ENCODE data around the gene SHISA4. TPM values are rescaled to one million over a fixed set of nuclear protein-coding genes. Genes with fewer than 3 reads are reported as not detected.
A peak's percentile ranks its signal among the peaks of the same experiment; 100 is the strongest.
"Not testable (repeated sequence)": the region's sequence is repeated elsewhere in the genome, so short reads cannot be mapped to it uniquely, and the experiment has no call there.

SHISA4 gene, protein sequence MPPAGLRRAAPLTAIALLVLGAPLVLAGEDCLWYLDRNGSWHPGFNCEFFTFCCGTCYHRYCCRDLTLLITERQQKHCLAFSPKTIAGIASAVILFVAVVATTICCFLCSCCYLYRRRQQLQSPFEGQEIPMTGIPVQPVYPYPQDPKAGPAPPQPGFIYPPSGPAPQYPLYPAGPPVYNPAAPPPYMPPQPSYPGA
- polyA plus RNA-seq (ENCODE audit: insufficient read length) = 11.8 TPM
- long read RNA-seq, donor 1, transcript SHISA4-201 (5 exons, 1,341 nt) = major isoform, 6 of 22 reads
- long read RNA-seq, donor 1, partial matches to known transcripts = 16 of 22 reads
- long read RNA-seq, donor 1, other reads (novel, unspliced or antisense) = 0 of 22 reads
- long read RNA-seq, donor 2, partial matches to known transcripts = 0 of 4 reads
- long read RNA-seq, donor 2, other reads (novel, unspliced or antisense) = 0 of 4 reads
- long read RNA-seq, donor 3, partial matches to known transcripts = 7 of 9 reads
- long read RNA-seq, donor 3, other reads (novel, unspliced or antisense) = 0 of 9 reads
- long read RNA-seq, donor 4 = 0 reads
- long read RNA-seq, donor 5, transcript SHISA4-201 (5 exons, 1,341 nt) = major isoform, 5 of 5 reads
- long read RNA-seq, donor 5, partial matches to known transcripts = 0 of 5 reads
- long read RNA-seq, donor 5, other reads (novel, unspliced or antisense) = 0 of 5 reads
- long read RNA-seq, donor 6, partial matches to known transcripts = 11 of 13 reads
- long read RNA-seq, donor 6, other reads (novel, unspliced or antisense) = 0 of 13 reads
- long read RNA-seq, donor 7, partial matches to known transcripts = 5 of 9 reads
- long read RNA-seq, donor 7, other reads (novel, unspliced or antisense) = 0 of 9 reads
- long read RNA-seq, donor 8, partial matches to known transcripts = 0 of 3 reads
- long read RNA-seq, donor 8, other reads (novel, unspliced or antisense) = 0 of 3 reads

DNA sequence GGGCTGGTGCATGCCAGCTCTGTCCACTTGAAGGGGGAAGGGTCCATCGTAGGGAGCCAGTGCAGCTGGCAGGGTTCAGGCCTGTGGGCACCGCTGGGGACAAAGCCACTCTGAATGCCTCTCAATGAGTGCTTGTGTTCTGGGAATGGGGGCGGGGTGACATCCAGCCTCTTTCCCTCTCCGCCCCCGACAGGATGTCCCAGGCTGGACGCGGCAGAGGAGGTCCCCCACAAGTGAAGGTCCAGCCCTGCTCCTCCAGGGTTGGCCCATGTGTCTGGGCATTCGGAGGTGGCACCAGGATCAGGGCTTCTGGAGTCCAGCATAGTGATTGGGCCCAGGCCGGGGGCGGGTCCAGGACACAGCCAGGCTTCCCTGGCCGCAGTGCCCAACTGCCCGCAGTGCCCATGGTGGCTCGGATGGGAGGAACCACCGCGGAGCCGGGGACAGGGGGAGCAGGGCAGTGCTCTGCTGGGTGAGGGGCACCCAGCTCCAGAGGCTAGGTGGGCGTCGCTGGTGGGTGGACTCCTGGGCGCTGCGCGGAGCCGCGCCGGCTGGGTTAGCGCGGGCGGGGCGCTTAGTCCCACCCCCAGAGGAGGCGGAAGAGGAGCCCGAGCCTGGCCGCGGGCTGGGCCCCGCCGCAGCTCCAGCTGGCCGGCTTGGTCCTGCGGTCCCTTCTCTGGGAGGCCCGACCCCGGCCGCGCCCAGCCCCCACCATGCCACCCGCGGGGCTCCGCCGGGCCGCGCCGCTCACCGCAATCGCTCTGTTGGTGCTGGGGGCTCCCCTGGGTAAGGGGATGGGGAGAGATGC lies at the start of gene SHISA4:
TSS of gene SHISA4 (plus strand) at position 617 of the 808 bp plus-strand sequence. CDS start at position 714, 97 bp downstream.
- DNase-seq = peak; percentile 73

DNA sequence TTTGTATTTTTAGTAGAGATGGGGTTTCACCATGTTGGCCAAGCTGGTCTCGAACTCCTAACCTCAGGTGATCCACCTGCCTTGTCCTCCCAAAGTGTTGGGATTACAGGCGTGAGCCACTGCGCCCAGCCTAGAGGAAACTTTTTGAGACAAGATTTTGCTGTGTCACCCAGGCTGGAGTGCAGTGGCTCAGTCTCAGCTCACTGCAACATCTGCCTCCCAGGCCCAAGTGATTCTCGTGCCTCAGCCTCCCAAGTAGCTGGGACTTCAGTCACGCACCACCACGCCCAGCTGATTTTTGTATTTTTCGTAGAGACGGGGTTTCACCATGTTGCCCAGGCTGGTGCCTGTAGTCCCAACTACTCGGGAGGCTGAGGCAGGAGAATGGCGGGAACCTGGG lies 49.6 kb upstream of the SHISA4 start:
- DNase-seq = not testable (repeated sequence)

DNA sequence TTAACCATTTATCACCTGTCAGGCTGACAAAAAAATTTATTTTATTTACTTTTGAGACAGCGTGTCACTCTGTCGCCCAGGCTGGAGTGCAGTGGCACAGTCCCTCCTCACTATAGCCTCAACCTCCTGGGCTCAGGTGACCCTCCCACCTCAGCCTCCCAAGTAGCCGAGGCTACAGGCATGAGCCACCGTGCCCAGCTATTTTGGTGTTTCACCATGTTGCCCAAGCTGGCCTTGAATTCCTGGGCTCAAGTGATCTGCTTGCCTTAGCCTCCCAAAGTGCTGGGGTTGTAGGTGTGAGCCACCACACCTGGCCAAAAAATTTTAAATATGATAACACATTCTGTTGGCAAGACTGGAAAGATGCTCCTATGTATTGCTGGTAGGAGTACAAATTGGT lies 48.6 kb upstream of the SHISA4 start:
- no peak for DNase-seq

DNA sequence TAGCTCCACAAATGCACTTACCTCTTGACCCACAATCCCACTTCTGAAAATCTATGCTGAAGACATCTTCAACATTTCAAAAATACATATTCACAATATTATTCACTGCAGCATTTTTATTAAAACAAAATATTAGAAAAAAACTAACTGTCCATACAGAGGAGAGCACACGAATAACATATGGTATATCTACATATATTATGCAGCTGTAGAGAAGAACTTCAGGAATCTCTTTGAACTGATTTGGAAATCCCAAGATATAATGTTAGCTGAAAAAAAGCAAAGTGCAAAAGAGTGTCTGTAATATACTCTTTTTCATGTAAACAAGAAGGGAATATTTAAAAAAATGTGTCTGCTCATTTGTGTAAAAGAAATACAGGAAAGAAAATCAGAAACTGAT lies 48.2 kb upstream of the SHISA4 start:
- no peak for DNase-seq

DNA sequence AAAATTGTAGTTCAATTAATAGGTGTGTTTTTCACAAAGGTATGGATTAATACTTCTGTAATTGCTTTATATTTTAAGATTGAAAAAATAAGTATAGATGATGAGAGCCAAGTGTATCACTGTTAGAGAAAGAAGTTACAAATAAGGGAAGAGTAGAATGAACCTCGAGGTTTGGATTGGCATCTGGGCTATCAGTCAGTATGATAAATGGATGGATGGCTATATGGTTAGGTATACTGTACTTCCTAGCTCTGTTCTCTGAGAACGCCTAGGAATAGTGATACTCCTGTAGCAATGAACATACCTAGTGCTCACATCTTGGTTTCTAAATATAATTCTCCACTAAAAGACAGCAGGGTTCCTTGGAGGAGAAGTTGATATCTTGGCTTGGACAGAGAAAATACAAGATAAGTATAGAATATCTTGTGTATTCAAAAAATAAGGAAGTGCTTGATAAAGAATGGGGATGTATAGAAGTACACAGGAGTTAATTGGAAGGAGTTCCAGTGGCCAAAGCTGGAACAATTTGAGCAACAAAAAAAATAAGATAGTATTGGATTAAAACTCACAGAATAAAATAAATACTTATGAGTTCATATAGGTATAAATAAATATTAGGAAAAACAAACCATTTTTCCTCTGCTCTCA lies 47.3 kb upstream of the SHISA4 start:
- DNase-seq = no peak

DNA sequence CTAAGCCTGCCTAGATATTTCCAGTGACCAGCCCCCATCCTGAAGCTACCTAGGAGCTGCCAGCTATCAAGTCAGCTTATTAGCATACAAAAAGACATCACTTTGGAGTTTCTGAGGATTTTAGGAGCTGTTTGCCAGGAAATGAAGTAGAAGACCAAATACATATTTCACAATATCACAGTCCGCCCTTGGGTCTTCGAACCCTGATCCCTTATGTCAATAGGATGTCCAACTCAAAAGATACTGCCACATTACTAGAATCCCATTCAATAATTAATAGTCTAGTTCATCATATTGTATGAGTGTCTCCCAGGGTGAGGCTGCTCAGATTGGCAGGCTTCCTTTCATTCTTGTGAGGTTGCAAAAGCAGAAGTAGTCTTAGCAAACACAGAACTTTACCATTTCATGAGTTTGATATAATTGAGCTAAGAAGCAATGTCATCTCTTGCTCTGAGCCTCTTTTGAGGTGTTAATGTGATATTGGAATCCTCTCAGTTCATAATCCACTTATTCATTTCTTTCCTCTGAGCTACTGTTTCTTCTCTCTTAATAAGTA lies 46.1 kb upstream of the SHISA4 start:
- no peak for DNase-seq

DNA sequence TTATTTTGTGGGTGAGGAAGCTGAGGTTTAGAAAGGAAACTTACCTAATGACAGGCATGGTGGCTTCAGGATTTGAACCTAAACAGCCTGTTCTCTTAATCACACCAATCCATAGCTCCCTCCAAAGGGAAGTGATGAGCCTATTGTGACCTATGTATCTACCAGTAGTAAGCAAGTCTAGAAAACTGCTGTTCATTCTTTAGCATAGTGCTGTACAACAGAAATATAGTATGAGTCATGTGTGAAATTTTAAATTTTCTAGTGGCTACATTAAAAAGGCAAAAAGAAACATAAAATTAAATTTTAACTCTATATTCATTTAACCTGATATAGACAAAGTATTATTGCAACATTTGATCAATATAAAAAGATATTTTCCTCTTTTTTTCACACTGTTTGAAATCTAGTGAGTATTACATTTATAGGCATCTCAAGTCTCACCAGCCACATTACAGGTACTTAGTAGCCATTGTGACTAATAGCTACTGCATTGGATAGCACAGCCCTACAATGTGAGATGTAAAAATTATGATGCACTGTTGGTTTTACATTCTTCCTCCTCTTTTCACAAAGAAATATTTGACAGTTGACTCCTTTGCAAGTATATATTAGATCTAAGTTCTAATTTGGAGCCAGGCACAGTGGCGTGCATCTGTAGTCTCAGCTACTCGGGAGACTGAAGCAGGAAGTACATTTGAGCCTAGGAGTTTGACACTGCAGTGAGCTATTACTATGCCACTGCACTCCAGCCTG lies 43.2 kb upstream of the SHISA4 start:
- no peak for DNase-seq

DNA sequence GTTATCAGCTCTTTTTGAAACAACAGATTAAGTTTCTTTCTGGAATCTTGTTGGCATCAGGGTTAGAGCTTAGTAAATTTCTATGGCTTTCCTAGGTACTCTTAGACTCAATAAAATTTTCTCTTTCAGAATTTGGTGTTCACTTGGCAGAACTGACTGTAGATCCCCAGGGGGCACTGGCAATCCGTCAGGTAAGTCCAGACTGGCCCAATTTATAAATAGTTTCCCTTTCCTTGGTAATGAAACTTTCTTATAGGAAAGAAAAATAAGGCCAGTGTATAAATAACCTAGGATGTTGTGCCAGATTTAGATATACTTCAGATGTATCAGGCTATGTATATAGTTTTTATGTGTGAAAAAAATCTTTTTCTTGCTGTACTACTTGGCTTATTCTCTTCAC lies 41.5 kb upstream of the SHISA4 start:
- no peak for DNase-seq

DNA sequence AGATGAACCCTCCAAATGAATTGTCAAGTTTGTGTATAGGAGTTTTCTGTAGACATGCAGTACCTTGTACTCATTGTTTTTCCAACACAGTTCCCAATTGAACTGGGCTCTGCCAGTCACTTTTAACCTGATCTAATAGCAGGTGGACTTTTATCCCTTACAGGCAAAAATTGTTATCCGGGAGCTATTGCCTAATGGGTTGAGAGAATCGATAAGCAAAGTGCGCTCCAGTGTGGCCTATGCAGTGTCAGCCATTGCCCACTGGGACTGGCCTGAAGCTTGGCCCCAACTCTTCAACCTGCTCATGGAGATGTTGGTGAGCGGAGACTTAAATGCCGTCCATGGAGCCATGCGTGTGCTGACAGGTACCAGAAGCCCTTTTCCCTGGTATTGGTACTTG lies 40.5 kb upstream of the SHISA4 start:
- no peak for DNase-seq

DNA sequence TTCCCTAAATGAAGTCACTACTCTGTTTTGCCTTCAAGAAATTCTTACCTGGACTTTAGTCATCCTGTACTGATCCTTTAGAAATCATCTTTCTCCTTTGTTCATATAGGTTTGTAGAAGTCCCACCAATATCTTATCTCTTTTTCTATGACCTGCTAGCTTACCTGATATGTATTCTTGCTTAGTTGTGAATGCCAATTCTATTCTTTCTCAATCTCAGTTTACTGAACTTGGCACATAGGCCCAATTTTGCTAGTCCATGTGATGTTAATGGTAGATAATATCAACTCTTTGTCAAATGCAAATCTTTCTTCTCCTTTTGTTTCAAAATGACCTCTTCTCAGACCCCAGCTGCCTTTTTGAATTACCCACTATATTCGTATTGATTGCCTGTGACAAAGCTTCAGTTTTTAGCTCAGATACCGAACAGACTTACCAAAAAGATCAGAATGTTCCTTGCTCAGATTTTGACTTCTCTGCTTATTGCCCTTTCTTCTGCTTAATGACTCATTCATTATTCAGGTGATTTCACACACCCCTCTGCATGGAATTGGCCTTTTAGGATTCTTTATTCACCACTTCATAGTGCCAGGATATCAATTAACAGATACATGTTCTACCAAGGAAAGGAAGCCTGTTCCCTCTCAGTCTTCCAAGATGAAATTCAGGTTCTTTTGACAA lies 39.2 kb upstream of the SHISA4 start:
- no peak for DNase-seq

DNA sequence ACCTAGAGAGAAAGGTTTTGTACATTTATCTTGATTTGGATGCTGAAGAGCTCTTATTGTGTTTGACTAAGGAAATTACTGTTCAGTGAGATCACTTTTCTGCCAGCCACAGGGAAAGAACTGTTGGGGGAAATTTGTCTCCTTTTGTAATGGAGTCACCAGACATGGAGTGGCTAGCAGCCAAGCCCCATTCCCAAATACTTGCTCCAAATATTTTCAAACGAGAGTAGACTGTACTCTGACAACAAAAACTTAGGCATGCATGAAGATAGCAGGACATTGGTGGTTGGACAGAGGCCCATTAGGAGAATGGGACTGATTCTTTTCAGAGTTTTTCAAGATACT lies 38.7 kb upstream of the SHISA4 start:
- DNase-seq = no peak

DNA sequence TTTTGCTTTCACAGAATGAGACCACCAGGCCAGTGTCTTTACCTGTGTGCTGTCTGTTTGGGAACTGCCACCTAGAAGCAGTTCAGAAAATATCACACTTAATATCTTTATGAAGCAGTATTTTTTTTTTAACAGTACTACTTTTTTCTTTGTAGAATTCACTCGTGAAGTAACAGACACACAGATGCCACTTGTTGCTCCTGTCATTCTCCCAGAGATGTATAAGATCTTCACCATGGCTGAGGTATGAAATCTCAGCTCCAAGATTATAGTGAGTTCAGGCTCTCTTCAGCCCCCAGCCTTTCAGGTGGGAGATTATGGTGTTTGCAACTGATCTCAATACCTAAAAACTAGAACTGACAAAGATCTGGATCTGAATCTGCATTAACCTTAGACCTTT lies 36.7 kb upstream of the SHISA4 start:
- no peak for DNase-seq

DNA sequence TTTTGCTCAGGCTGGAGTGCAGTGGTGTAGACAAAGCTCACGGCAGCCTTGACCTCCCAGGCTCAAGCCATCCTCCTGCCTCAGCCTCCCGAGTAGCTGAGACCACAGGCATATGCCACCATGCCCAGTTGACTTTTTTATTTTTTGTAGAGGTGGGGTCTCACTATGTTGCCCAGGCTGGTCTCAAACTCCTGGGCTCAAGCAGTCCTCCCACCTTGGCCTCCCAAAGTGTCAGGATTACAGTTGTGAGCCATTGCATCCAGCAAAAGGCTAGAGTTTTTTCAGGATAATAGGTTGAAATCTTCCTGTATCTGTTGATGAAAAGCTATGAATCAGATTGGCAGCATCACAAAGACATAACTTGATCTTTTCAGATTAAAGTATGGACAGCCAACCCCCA lies 32.0 kb upstream of the SHISA4 start:
- not testable (repeated sequence) for DNase-seq

DNA sequence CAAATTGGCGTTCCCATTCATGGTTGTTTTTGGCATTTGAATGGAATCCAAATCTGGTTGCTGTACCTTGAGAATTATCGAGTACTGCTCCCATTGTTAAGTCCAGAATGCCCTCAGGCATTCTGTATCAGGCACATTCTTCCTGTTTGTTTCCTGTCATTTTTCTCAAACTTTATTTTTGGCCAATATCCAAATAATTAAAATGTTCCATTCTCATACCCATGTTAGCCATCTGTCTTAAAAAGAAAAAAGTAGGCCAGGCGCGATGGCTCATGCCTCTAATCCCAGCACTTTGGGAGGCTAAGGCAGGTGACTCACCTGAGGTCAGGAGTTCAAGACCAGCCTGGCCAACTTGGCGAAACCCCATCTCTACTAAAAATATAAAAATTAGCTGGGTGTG lies 29.3 kb upstream of the SHISA4 start:
- no peak for DNase-seq

DNA sequence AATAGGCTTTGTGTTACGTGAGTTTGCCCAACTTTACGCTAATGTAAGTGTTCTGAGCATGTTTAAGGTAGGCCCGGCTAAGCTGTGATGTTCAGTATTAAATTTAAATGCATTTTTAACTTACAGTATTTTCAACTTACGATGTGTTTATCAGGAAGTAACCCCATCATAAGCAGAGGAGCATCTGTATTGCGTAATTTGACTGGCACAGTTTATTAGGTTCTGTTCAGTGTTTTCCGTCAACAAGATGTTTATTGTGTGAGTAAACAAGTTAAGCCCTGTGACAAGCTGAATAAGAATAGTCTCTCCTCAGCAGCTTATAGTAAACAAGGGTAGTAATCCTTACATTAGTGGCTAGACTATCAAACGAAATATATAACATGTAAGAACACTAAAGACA lies 27.2 kb upstream of the SHISA4 start:
- no peak for DNase-seq

DNA sequence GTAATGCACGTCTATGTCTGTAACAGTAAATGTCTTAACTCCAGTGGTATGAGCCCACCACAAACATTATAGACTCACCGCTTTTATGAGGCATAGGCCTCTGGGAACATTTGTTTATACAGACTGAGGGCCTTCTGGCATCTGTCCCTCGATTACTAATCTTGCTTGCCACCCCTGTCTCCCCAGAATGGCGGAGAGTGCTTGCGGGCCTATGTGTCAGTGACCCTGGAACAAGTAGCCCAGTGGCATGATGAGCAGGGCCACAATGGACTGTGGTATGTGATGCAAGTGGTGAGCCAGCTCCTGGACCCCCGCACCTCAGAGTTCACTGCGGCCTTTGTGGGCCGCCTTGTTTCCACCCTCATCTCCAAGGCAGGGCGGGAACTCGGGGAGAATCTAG lies 18.3 kb upstream of the SHISA4 start:
- DNase-seq = no peak

DNA sequence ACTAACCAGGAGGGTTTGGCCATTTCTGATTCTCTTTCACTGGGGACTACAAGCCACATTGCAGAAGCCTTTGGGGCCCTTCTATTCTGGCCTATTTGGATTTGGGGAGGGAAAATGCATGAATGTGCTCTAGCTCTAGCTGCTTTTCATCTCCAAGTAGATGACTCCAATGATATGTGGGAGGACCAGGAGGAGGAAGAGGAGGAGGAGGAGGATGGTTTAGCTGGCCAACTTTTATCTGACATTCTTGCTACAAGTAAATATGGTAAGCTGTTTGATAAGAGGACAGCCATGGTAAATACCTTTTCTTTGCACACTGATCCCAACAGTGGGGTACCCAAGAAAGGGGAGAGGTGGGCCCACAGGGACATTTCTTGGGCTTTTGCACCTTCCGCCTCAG lies 14.0 kb upstream of the SHISA4 start:
- DNase-seq = no peak

DNA sequence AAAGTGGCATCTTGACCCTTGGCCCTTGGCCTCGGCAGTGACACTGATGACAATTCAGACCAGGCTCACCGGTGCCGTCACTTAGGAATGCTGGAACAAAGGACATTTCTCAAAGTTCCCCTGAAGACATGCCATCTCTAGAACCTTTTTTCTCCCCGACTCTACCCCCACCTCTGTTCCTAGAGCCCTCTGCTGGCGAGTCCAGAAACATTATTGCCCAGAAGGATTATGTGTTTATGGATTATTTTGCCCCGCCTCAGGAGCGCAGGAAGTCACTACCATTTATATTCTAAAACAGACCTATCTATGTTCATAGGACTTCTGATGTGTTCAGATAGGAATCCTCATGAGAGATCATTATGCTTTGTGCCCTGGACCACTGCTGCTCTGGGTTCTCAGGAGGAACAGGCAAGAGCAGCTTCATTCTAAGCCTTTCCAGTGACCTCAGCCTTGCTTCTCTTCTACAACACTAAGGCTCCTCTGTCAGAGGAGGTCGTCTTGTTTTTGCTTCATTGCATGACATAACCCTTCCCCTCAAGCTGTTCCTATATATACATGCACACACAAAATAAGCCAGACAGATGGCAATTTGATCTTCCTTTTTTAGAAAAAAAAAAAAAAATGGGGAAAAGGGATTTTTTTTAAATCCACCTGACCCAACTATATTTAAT lies 12.4 kb upstream of the SHISA4 start:
- no peak for DNase-seq

DNA sequence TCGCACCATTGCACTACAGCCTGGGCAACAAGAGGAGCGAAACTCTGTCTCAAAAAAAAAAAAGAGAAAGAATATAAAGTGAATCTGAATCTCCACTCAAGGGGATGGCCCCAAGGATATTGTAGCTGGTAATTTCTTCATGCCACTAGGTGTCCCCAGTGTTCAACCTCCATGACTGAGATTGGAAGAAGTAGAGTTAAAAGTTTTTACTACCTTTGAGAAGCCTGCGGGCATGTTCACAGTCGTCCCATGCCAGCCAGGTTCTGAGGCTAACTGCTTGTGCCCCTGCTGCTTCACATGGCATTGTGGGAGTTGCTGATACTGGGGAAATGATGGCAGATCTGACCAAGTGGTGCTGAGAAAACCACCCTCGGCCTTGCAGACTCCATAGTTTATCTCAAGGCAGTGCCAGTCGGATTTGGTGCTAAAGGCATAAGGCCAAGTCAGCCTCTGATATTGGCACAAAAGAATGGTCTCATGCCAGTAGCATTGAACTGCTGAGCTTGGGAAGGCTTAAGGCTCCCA lies 10.8 kb upstream of the SHISA4 start:
- DNase-seq = peak; percentile 70
